ENCODE results near the gene TIAM2. TPM values are rescaled to one million over a fixed set of nuclear protein-coding genes. Genes with fewer than 3 reads are reported as not detected.

Gene TIAM2
- total and polyA plus RNA-seq, 8 donors = 2.0 to 9.2 (median 3.4) TPM

- H3K9me3 ChIP-seq = no peaks in the 10 kb centered on the region
- no peaks in the 10 kb centered on the region for H3K4me1 ChIP-seq
- ATAC-seq (no peak), DNase-seq (no peak), FAIRE-seq (no peak)
- no peak overlapping the region for H3K4me3 ChIP-seq
- H3K27me3 ChIP-seq = no peaks in the 10 kb centered on the region
- intact Hi-C loops (cut with DNase I) = no loop called here
- 97% methylated on average over 8 of the region's 8 CpGs for WGBS, 2 donors
- H3K36me3 ChIP-seq = no peaks in the 10 kb centered on the region
- peak overlapping the region in 2 of 4 donors; percentile 19 to 57 for H3K27ac ChIP-seq
- TF ChIP-seq, protein P1, sequence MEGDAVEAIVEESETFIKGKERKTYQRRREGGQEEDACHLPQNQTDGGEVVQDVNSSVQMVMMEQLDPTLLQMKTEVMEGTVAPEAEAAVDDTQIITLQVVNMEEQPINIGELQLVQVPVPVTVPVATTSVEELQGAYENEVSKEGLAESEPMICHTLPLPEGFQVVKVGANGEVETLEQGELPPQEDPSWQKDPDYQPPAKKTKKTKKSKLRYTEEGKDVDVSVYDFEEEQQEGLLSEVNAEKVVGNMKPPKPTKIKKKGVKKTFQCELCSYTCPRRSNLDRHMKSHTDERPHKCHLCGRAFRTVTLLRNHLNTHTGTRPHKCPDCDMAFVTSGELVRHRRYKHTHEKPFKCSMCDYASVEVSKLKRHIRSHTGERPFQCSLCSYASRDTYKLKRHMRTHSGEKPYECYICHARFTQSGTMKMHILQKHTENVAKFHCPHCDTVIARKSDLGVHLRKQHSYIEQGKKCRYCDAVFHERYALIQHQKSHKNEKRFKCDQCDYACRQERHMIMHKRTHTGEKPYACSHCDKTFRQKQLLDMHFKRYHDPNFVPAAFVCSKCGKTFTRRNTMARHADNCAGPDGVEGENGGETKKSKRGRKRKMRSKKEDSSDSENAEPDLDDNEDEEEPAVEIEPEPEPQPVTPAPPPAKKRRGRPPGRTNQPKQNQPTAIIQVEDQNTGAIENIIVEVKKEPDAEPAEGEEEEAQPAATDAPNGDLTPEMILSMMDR (IDR thresholded peaks at IDR 0.05) = no peak
Observed at GRCh38 chr6:154980273-154981078, 14.6 kb upstream of the TIAM2 start.

DNA sequence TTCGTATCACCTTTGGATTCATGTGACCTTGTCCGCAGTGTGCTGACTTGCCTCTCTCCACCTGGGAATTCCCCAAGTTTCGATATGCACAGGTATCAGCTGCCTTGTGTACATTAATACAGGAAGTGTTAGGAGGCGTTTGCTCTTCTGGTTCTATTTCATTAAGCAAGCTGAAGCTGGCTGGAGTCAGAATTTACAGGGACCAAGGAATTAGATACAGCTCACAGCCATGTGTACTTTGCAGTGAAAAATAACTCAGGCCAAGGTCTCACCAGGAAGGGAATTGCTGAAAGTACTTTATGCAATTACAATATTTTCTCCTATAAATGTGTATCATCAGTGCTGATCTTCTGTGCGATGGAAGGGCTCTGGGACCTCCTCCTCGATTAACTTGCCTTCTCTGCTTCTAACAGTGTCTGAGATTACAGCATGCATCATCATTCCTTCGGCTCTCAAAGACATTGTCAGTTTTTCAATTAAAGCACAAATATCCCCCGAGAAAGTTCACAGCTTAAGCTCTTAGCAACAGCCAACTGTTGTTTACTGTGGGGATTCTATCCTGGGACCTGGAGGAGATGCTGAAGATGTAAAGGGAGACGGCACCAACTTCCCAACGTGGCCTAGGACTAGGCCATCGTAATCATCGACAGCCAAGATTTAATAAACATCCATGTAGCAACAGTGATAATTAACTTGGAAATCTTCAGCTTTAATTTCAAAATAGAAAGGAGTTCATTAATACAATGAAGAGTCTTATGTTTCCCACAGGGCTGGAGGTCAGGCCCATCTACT lies 13.8 kb upstream of the TIAM2 start:
- H3K4me3 ChIP-seq = no peak overlapping the region
- WGBS, 2 donors = 48 to 50% methylated on average over 12 of the region's 12 CpGs
- TF ChIP-seq, protein P1 (IDR thresholded peaks at IDR 0.05) = no peak
- H3K36me3 ChIP-seq = no peaks in the 10 kb centered on the region
- H3K27me3 ChIP-seq = no peaks in the 10 kb centered on the region
- H3K27ac ChIP-seq = peak overlapping the region in 2 of 4 donors; percentile 30 to 57
- DNase-seq (peak in 2 of 6 donors; percentile 12 to 43), ATAC-seq (peak; percentile 56 to 96 (median 88)), FAIRE-seq (no peak)
- no peaks in the 10 kb centered on the region for H3K4me1 ChIP-seq
- intact Hi-C loops (cut with DNase I) = no loop called here
- no peaks in the 10 kb centered on the region for H3K9me3 ChIP-seq

DNA sequence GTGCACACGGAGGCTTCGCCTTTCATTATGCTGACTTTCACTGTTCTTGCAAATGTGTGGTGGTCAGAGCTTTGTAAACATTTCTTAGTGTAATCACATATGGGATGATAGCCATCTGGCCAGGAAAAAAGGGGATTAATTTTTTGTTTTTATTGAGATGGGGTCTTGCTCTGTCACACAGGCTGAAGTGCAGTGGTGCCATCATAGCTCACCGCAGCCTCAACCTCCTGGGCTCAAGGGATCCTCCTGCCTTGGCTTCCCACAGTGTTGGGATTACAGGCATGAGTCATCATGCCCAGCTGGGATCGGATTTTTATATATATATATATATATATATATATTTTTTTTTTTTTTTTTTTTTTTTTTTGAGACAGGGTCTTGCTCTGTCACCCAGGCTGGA lies 11.0 kb upstream of the TIAM2 start:
- Histone ChIP-seq H3K27ac (no peak overlapping the region), H3K36me3 (no peaks in the 10 kb centered on the region), H3K4me1 (peaks cover 0 to 5% (median 0%) of the 10 kb centered on the region in 3 donors), H3K9me3 (no peaks in the 10 kb centered on the region), H3K4me3 (no peak overlapping the region), H3K27me3 (no peaks in the 10 kb centered on the region)
- TF ChIP-seq, protein P1 (IDR thresholded peaks at IDR 0.05) = no peak
- DNase-seq = no peak
- intact Hi-C loops (cut with DNase I) = no loop called here
- 87 to 88% methylated on average over 4 of the region's 4 CpGs for WGBS, 2 donors
- no peak for FAIRE-seq
- no peak for ATAC-seq

DNA sequence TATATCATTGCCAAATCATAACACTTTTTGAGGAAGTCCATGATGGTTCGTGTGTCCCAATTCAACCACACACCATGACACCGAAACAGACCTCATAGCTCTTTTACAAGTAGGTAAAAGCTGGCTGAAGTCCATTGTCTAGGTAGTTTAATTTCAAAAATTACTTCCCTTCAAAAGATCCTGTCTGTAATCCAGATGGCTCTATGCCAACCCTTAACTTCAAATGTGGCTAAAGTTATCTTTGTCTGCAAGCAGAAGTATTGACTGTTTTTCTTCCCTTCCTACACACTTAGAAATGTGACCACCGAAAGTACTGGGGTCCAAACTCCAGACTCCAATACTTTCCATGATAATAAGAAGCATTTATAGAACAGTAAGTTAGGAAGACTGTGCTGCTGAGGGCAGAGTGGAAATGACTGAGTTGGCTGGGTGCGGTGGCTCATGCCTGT lies 8.3 kb upstream of the TIAM2 start:
- H3K4me1 ChIP-seq = peaks cover 0 to 5% (median 0%) of the 10 kb centered on the region in 3 donors
- H3K36me3 ChIP-seq = no peaks in the 10 kb centered on the region
- FAIRE-seq (no peak), ATAC-seq (no peak), DNase-seq (no peak)
- no peaks in the 10 kb centered on the region for H3K27me3 ChIP-seq
- no peaks in the 10 kb centered on the region for H3K9me3 ChIP-seq
- TF ChIP-seq, protein P1 (IDR thresholded peaks at IDR 0.05) = no peak
- no peak overlapping the region for H3K4me3 ChIP-seq
- 48 to 56% methylated on average over 4 of the region's 4 CpGs for WGBS, 2 donors
- intact Hi-C loops (cut with DNase I) = no loop called here
- H3K27ac ChIP-seq = no peak overlapping the region

Measured in pancreas (tissue), 10 donors.